Osteoblast (primary cell): Measurements from ENCODE around the gene SLC16A6. TPM values are rescaled to one million over a fixed set of nuclear protein-coding genes. Genes with fewer than 3 reads are reported as not detected.

Source experiments
- DNase-seq: peaks from one replicate; pipeline ENCODE4 v3.0.0; 2011; ENCODE audit warnings: low spot score, mixed read lengths; ENCODE audit not compliant: insufficient read length; ENCODE audit errors: missing footprints
- H2AFZ ChIP-seq: 2 replicates; pipeline ENCODE4 v1.6.0; 2011; ENCODE audit warnings: mild to moderate bottlenecking, low read length
- H3K27ac ChIP-seq: 2 replicates; pipeline ENCODE4 v1.5.1; 2011; ENCODE audit warnings: mild to moderate bottlenecking, low read depth, low read length, moderate library complexity
- H3K27me3 ChIP-seq: 2 replicates; pipeline ENCODE4 v1.6.0; 2012; ENCODE audit warnings: mild to moderate bottlenecking, control low read depth, inconsistent platforms, low read length, moderate library complexity; ENCODE audit not compliant: insufficient read depth
- H3K36me3 ChIP-seq: 2 replicates; pipeline ENCODE4 v1.5.1; 2011; ENCODE audit warnings: mild to moderate bottlenecking, low read length, control low read depth, moderate library complexity; ENCODE audit not compliant: insufficient read depth
- H3K4me1 ChIP-seq: 2 replicates; pipeline ENCODE4 v1.5.1; 2011; ENCODE audit warnings: mild to moderate bottlenecking, low read length, control low read depth, moderate library complexity; ENCODE audit not compliant: insufficient read depth
- H3K4me2 ChIP-seq: 2 replicates; pipeline ENCODE4 v1.6.0; 2011; ENCODE audit warnings: mild to moderate bottlenecking, low read length; ENCODE audit not compliant: insufficient read depth
- H3K4me3 ChIP-seq: fragments of 200-600 bp; sonication (generic); 3 replicates; pipeline ENCODE4 v1.5.1; 2012; ENCODE audit warnings: mild to moderate bottlenecking, low read length, inconsistent platforms; ENCODE audit not compliant: insufficient read depth
- H3K79me2 ChIP-seq: 2 replicates; pipeline ENCODE4 v1.6.0; 2012; ENCODE audit warnings: mild to moderate bottlenecking, low read length, control low read depth, inconsistent platforms; ENCODE audit not compliant: insufficient read depth
- H3K9me3 ChIP-seq: 2 replicates; pipeline ENCODE4 v1.5.1; 2011; ENCODE audit warnings: low read depth, low read length, control low read depth
- H4K20me1 ChIP-seq: 2 replicates; pipeline ENCODE4 v1.6.0; 2012; ENCODE audit warnings: mild to moderate bottlenecking, low read length, control low read depth; ENCODE audit not compliant: insufficient read depth
- total RNA-seq: library from RNA; depleted of rRNA; stranded (reverse); fragments of >200 nt; gene quantifications from 2 replicates; pipeline ENCODE4 v1.2.3, GENCODE V29; 2012
- TF ChIP-seq, protein P1 (sequence below): IDR thresholded peaks from 2 replicates; pipeline ENCODE4 v1.5.1; 2011; ENCODE audit warnings: mild to moderate bottlenecking, low read depth, low read length, moderate library complexity; ENCODE audit errors: extremely low read depth

SLC16A6 gene
- total RNA-seq, 1 donor: 1.4 TPM

DNA sequence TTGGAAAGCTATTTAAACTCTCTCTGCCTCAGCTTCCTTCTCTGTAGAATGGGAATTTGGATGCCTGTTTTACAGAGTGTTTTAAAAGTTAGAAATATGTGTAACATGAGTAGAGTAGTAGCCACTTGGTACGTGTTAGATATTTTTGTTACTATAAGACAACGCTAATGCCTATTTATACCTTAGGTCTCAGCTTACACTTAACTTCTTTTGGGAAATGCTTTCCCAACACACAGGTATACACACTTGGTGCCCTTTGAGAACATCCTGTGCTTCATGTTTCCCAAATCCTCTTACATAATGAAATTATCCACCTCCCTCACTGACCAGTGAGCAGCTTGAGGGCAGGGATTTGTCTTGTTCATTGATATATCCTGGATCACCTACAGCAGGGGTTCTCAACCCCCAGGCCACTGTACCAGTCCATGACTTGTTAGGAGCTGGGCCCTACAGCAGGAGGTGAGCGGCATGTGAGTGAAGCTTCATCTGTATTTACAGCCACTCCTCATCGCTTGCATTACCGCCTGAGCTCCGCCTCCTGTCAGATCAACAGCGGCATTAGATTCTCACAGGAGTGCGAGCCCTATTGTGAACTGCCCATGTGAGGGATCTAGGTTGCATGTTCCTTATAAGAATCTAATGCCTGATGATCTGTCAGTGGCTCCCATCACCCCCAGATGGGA is 33.9 kb upstream of the SLC16A6 start:
- no peaks in the 10 kb centered on the region for H4K20me1 ChIP-seq
- H3K4me1 ChIP-seq: no peaks in the 10 kb centered on the region
- no peak overlapping the region for H3K4me3 ChIP-seq
- H3K79me2 ChIP-seq: no peaks in the 10 kb centered on the region
- H3K9me3 ChIP-seq: no peaks in the 10 kb centered on the region
- TF ChIP-seq, protein P1, sequence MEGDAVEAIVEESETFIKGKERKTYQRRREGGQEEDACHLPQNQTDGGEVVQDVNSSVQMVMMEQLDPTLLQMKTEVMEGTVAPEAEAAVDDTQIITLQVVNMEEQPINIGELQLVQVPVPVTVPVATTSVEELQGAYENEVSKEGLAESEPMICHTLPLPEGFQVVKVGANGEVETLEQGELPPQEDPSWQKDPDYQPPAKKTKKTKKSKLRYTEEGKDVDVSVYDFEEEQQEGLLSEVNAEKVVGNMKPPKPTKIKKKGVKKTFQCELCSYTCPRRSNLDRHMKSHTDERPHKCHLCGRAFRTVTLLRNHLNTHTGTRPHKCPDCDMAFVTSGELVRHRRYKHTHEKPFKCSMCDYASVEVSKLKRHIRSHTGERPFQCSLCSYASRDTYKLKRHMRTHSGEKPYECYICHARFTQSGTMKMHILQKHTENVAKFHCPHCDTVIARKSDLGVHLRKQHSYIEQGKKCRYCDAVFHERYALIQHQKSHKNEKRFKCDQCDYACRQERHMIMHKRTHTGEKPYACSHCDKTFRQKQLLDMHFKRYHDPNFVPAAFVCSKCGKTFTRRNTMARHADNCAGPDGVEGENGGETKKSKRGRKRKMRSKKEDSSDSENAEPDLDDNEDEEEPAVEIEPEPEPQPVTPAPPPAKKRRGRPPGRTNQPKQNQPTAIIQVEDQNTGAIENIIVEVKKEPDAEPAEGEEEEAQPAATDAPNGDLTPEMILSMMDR: no peak
- DNase-seq: no peak
- no peak overlapping the region for H3K4me2 ChIP-seq
- no peaks in the 10 kb centered on the region for H3K27me3 ChIP-seq
- no peaks in the 10 kb centered on the region for H3K36me3 ChIP-seq
- H3K27ac ChIP-seq: no peak overlapping the region
- no peak overlapping the region for H2AFZ ChIP-seq

DNA sequence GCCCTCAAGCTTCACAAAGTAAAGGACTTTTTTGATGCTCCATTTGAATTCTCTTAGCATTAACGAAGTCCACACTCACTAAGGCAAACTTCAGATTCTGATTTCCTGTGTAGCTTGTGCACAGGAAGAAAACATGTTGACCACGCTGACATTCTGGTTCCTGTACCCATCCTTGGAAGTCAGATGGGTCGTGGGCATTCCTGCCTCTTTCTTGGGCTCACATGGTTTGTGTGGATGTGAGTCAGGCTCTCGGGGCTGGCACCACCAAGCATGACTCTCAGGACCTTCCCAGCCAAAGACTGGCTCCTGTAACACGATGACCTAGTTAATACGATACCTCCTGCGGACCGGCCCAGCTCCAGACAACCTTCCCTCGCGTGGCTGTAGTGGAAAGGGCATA is 33.2 kb upstream of the SLC16A6 start:
- TF ChIP-seq, protein P1: no peak
- H3K4me3 ChIP-seq: no peak overlapping the region
- no peaks in the 10 kb centered on the region for H3K27me3 ChIP-seq
- no peaks in the 10 kb centered on the region for H3K79me2 ChIP-seq
- no peaks in the 10 kb centered on the region for H4K20me1 ChIP-seq
- no peaks in the 10 kb centered on the region for H3K36me3 ChIP-seq
- H3K4me2 ChIP-seq: no peak overlapping the region
- no peaks in the 10 kb centered on the region for H3K4me1 ChIP-seq
- H3K9me3 ChIP-seq: no peaks in the 10 kb centered on the region
- no peak for DNase-seq
- no peak overlapping the region for H3K27ac ChIP-seq
- H2AFZ ChIP-seq: no peak overlapping the region

DNA sequence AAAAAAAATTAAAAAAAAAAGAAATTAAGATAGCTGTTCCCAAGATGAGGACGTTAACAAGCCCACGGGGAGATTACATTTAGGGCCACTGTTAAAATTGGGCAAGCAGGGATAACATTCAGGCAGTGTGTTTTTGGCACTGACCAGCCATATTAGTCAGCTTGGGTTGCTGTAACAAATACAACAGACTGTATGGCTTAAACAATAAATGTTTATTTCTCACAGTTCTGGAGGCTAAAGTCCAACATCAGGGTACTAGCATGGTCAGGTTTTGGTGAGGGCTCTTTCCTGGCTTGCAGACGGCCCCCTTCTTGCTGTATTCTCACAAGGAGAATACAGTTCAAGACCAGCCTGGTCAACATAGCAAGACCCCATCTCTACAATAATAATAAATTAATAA is 31.7 kb upstream of the SLC16A6 start:
- Histone ChIP-seq H3K27me3 (no peaks in the 10 kb centered on the region), H3K4me1 (peaks cover 9% of the 10 kb centered on the region)
- no peak for DNase-seq

DNA sequence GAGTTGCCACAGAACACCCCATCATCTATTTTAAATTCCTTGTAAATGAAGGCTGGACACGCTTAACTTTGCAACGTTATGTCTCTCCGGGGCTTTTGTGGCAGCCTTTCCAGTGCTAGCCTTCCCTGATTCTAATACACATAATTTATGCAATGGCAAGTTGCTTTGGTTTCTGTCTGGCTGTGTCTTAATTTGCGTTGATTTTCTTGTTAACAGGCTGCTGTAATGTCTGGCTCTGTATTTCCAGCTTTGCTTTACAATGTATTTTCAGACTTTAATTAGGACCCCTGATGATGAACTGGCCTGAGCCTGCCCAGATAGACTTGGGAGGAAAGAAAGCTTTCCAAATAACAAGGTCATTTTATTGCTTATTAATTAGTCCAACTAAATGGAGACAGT is 30.6 kb upstream of the SLC16A6 start:
- H3K9me3 ChIP-seq: no peaks in the 10 kb centered on the region
- no peaks in the 10 kb centered on the region for H4K20me1 ChIP-seq
- no peak overlapping the region for H3K4me3 ChIP-seq
- TF ChIP-seq, protein P1: no peak
- H2AFZ ChIP-seq: no peak overlapping the region
- no peaks in the 10 kb centered on the region for H3K79me2 ChIP-seq
- H3K27me3 ChIP-seq: no peaks in the 10 kb centered on the region
- H3K36me3 ChIP-seq: no peaks in the 10 kb centered on the region
- no peak overlapping the region for H3K4me2 ChIP-seq
- H3K4me1 ChIP-seq: peaks cover 9% of the 10 kb centered on the region
- no peak for DNase-seq
- no peak overlapping the region for H3K27ac ChIP-seq

More for the DNA sequence above, 31.7 kb upstream of the SLC16A6 start:
- TF ChIP-seq, protein P1: no peak
- Histone ChIP-seq H3K79me2 (no peaks in the 10 kb centered on the region), H4K20me1 (no peaks in the 10 kb centered on the region), H2AFZ (no peak overlapping the region), H3K4me3 (no peak overlapping the region), H3K9me3 (no peaks in the 10 kb centered on the region), H3K4me2 (no peak overlapping the region), H3K27ac (no peak overlapping the region), H3K36me3 (no peaks in the 10 kb centered on the region)
